ENCODE data around the gene DAB1. TPM values are rescaled to one million over a fixed set of nuclear protein-coding genes. Genes with fewer than 3 reads are reported as not detected.

DAB1 gene
- total RNA-seq, 1 donor from 2014 or later = 1.9 TPM

GRCh38 chr1:56965191-56965590, 458.7 kb downstream of the DAB1 start:
- no peaks in the 10 kb centered on the region for H3K4me1 Mint-ChIP-seq
- TF ChIP-seq, protein P1, sequence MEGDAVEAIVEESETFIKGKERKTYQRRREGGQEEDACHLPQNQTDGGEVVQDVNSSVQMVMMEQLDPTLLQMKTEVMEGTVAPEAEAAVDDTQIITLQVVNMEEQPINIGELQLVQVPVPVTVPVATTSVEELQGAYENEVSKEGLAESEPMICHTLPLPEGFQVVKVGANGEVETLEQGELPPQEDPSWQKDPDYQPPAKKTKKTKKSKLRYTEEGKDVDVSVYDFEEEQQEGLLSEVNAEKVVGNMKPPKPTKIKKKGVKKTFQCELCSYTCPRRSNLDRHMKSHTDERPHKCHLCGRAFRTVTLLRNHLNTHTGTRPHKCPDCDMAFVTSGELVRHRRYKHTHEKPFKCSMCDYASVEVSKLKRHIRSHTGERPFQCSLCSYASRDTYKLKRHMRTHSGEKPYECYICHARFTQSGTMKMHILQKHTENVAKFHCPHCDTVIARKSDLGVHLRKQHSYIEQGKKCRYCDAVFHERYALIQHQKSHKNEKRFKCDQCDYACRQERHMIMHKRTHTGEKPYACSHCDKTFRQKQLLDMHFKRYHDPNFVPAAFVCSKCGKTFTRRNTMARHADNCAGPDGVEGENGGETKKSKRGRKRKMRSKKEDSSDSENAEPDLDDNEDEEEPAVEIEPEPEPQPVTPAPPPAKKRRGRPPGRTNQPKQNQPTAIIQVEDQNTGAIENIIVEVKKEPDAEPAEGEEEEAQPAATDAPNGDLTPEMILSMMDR (IDR thresholded peaks at IDR 0.05; ENCODE audit: unreplicated experiment) = no peak
- peaks cover 14% of the 10 kb centered on the region for H3K27me3 Mint-ChIP-seq (ENCODE audit: low read depth)
- H3K27ac Mint-ChIP-seq = no peak overlapping the region
- H3K36me3 Mint-ChIP-seq = no peaks in the 10 kb centered on the region
- no peak for DNase-seq (ENCODE audit: low spot score in 2 of 2, unreplicated experiment in 2 of 2)
- H3K9me3 Mint-ChIP-seq = peaks cover 4% of the 10 kb centered on the region
- H3K4me3 Mint-ChIP-seq = no peak overlapping the region

DNA sequence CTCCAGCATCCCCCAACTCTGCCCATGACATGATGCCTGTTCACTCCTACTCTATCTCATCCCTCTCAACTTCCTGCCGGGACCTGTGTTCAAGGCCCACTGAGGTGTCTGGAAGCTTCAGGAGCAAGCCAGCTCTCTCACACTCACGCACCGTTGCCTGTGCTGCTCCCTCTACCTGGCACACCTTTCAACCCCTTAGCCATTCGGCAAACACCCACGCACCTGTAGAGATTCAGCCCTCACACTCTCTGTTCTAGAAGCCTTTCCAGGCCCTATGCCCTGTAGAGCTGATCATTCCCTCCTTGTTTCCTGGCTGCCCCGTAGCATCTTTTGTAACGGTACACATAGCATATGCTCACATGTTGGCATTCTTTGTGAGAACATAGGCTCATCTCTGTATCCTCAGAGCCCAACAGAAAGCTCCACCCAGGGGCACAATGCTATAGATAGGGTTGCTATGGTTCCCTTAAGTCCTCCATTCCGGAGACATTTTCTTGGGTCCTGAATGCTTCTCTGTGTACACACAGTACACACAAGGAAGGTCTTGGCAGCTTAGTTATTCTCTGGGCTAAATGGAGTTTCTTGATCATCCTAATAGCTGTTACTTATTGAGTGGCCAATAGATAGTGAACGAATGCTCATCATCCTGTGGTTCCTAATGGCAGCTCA, 459.4 kb downstream of the DAB1 start:
- Mint-ChIP-seq H3K4me3 (no peak overlapping the region), H3K9me3 (peaks cover 4% of the 10 kb centered on the region), H3K27me3 (ENCODE audit: low read depth) (peaks cover 14% of the 10 kb centered on the region), H3K4me1 (no peaks in the 10 kb centered on the region), H3K36me3 (no peaks in the 10 kb centered on the region), H3K27ac (no peak overlapping the region)
- no peak for DNase-seq (ENCODE audit: low spot score in 2 of 2, unreplicated experiment in 2 of 2)
- TF ChIP-seq, protein P1 (IDR thresholded peaks at IDR 0.05; ENCODE audit: unreplicated experiment) = no peak

DNA sequence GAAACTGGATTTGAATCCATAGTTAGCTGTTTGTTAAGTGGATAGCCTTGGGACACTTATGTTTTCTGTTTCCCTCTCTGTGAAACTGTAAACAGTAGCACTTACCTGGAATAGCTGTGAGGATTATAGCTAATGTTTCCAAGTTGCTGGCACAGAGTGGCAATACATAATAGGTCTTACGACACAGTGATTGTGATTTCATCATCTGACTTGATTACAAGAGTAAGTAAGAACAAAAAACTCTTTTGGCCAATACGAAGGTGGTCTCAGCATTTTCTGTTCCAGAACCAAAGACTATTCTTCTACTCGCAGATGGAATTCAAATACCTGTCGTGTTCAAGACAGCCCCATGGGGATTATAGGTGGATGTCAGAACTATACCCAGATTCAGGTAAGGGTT, 460.2 kb downstream of the DAB1 start:
- no peak for DNase-seq (ENCODE audit: low spot score in 2 of 2, unreplicated experiment in 2 of 2)
- Mint-ChIP-seq H3K36me3 (no peaks in the 10 kb centered on the region), H3K9me3 (peaks cover 6% of the 10 kb centered on the region), H3K4me3 (no peak overlapping the region), H3K27ac (no peak overlapping the region), H3K27me3 (ENCODE audit: low read depth) (peaks cover 14% of the 10 kb centered on the region), H3K4me1 (no peaks in the 10 kb centered on the region)
- TF ChIP-seq, protein P1 (IDR thresholded peaks at IDR 0.05; ENCODE audit: unreplicated experiment) = no peak

DNA sequence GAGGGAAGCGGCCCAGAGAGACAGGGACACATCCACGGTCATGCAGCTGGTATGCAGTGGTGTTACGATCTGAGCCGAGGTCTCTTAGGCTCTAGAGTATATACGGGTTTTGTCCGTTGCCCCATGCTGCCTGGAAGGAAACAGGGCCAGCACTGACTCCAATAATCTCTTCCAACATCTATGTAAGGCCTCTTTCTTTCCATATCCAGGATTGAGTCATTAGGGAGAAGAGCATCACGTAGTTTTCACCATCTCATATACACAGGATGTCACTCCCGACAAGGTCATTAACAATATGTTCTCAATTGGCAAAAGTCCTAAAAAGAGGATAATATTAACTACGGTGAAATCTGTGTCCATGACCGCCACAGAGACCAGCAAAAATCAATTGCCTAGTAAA, 462.4 kb downstream of the DAB1 start:
- Mint-ChIP-seq H3K4me3 (no peak overlapping the region), H3K36me3 (no peaks in the 10 kb centered on the region), H3K4me1 (peaks cover 11% of the 10 kb centered on the region), H3K9me3 (peaks cover 4% of the 10 kb centered on the region), H3K27ac (no peak overlapping the region), H3K27me3 (ENCODE audit: low read depth) (peaks cover 12% of the 10 kb centered on the region)
- no peak for DNase-seq (ENCODE audit: low spot score in 2 of 2, unreplicated experiment in 2 of 2)
- TF ChIP-seq, protein P1 (IDR thresholded peaks at IDR 0.05; ENCODE audit: unreplicated experiment) = no peak

GRCh38 chr1:56958526-56958925, 465.3 kb downstream of the DAB1 start:
- no peak overlapping the region for H3K4me3 Mint-ChIP-seq
- no peak overlapping the region for H3K27ac Mint-ChIP-seq
- H3K9me3 Mint-ChIP-seq = peaks cover 4% of the 10 kb centered on the region
- H3K36me3 Mint-ChIP-seq = no peaks in the 10 kb centered on the region
- DNase-seq (ENCODE audit: low spot score in 2 of 2, unreplicated experiment in 2 of 2) = no peak
- TF ChIP-seq, protein P1 (IDR thresholded peaks at IDR 0.05; ENCODE audit: unreplicated experiment) = no peak
- H3K4me1 Mint-ChIP-seq = peaks cover 11% of the 10 kb centered on the region
- peaks cover 20% of the 10 kb centered on the region for H3K27me3 Mint-ChIP-seq (ENCODE audit: low read depth)
